GM18861 (cell line): ENCODE measurements around the gene RABL2B.

Source experiments
- ATAC-seq: cut with Tn5 transposase; IDR thresholded peaks from one replicate; pipeline ENCODE4 v1.9.1; 2021; ENCODE audit not compliant: unreplicated experiment

RABL2B gene

DNA sequence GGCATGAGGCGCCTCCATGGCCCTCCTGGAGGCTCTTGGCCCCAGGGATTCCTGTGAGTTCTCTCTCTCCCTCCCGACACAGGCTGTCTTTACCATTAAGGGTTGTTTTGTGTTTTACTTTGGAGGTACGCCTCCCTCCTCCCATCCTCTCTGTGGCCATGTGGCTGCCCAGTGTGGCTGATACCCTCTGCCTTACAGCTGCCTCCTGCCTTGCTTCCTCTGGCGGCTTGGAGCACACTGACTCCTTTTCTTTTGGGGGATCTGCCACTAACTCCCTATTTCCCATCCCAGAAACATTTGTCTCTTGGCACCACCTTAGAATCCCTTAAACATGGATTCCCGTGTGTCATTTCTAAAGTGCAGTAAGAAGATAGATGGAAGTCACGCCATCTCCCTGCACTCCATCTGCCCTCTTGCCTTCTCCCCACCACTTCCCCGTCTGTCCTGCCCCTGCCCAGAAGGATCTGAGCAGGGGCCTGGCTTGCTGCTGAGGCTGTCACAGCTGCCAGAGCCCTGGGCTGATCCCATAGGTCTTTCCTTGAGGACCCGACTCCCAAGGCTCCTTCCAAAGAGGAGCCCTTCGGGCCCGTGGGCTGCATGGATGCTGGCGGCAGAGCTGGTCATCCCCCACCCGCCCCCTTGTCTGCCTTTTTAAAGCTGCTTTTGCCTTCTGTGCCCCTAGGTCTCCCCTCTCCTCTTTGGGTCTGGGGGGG, 60.6 kb downstream of the RABL2B start:
- ATAC-seq = no peak

DNA sequence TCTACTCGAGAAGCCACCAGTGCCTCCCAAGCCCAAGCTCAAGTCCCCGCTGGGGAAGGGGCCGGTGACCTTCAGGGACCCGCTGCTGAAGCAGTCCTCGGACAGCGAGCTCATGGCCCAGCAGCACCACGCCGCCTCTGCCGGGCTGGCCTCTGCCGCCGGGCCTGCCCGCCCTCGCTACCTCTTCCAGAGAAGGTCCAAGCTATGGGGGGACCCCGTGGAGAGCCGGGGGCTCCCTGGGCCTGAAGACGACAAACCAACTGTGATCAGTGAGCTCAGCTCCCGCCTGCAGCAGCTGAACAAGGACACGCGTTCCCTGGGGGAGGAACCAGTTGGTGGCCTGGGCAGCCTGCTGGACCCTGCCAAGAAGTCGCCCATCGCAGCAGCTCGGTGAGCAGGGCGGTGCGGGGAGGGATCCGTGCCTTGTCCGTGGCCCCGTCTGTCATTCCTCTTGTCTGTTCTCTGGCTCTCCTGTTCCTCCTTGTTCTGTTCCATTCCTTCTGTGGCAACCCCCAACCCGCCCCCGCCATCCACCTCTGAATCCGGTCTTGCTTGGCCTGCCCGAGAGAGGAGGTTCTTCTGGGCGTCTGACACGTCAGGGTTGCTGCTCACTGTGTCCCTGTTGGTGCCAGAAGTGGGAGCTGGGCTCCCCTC, 61.3 kb downstream of the RABL2B start:
- no peak for ATAC-seq

DNA sequence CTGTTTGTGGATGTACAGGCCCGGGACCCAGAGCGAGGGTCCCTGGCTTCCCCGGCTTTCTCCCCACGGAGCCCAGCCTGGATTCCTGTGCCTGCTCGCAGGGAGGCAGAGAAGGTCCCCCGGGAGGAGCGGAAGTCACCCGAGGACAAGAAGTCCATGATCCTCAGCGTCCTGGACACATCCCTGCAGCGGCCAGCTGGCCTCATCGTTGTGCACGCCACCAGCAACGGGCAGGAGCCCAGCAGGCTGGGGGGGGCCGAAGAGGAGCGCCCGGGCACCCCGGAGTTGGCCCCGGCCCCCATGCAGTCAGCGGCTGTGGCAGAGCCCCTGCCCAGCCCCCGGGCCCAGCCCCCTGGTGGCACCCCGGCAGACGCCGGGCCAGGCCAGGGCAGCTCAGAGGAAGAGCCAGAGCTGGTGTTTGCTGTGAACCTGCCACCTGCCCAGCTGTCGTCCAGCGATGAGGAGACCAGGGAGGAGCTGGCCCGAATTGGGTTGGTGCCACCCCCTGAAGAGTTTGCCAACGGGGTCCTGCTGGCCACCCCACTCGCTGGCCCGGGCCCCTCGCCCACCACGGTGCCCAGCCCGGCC, 62.1 kb downstream of the RABL2B start:
- ATAC-seq = no peak

DNA sequence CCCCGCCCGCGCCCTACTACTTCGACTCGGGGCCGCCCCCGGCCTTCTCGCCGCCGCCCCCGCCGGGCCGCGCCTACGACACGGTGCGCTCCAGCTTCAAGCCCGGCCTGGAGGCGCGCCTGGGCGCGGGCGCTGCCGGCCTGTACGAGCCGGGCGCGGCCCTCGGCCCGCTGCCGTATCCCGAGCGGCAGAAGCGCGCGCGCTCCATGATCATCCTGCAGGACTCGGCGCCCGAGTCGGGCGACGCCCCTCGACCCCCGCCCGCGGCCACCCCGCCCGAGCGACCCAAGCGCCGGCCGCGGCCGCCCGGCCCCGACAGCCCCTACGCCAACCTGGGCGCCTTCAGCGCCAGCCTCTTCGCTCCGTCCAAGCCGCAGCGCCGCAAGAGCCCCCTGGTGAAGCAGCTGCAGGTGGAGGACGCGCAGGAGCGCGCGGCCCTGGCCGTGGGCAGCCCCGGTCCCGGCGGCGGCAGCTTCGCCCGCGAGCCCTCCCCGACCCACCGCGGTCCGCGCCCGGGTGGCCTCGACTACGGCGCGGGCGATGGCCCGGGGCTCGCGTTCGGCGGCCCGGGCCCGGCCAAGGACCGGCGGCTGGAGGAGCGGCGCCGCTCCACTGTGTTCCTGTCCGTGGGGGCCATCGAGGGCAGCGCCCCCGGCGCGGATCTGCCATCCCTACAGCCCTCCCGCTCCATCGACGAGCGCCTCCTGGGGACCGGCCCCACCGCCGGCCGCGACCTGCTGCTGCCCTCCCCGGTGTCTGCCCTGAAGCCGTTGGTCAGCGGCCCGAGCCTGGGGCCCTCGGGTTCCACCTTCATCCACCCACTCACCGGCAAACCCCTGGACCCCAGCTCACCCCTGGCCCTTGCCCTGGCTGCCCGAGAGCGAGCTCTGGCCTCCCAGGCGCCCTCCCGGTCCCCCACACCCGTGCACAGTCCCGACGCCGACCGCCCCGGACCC, 62.9 kb downstream of the RABL2B start:
- no peak for ATAC-seq

DNA sequence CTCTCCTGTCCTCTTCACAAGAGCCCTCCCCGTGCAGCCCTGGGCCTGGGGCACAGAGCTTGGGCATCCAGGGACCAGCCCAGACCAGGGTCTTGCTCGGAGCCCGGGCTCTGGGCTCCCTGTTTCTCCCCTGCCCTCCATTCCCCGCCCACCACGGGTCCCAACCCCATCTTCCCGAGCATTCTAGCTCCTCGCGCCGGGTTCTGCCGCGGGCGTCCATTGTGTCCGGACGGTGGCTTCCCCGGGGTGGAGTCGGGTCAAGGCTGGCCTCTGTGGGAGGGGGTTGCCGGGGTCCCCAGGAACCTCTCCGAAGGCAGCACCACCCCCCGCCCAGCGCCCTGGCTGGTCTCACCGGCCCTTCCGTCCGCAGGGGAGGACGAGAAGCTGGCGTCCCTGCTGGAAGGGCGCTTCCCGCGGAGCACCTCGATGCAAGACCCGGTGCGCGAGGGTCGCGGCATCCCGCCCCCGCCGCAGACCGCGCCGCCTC, 63.6 kb downstream of the RABL2B start:
- ATAC-seq = no peak

DNA sequence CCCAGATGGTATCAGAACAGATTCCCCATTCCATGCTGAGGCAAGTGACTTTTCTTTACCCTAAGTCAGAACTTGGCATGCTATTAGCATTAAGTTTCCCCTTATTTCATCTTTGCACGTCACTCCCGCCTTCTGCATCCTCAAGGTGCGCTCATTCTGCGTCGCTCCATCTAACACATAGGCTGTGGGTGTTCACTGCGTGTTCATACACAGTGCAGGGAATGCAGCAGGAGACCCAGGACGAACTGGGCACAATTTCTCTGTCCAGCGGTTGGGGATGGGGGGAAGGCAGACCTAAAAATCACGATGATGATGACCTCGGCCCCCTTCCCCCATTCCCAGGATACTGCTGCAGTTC, 65.1 kb downstream of the RABL2B start:
- ATAC-seq = no peak

DNA sequence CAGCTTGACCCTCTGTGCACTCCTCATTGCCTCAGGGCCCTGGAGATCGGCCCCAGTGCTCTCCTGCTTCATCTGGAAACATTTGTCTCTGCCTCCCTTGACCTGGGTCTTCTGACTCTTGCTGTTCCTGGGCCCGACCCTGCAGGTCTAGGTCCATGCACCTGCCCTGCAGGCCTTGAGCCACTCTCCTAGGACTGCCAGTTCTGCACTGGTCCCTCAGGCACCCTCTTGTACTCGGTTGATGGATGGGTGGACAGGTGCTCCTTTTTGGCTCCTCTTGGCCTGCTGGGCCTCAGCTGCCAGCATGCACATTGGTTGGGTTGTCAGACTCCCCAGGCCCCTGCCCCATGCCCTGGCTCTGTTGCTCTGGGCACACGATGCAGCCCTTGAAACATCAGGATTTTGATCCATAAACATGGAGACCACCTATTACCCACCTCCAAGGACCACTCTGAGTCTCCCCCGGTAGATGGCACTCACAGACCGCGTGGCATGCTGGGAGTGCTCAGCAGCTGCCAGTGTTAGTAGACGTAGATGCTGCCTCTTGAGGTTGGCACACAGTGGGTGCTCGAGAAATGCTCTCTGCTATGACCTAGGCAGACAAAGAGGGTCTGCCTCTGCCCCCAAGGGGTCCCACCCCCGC, 65.6 kb downstream of the RABL2B start:
- ATAC-seq = no peak
